Germinal center (tissue), 1 donor: ENCODE measurements around the gene EIF4G2.

Experiments used
- DNase-seq: peaks from one replicate; pipeline ENCODE4 v3.0.0; 2012; ENCODE audit warnings: mixed read lengths, low spot score

EIF4G2 gene

DNA sequence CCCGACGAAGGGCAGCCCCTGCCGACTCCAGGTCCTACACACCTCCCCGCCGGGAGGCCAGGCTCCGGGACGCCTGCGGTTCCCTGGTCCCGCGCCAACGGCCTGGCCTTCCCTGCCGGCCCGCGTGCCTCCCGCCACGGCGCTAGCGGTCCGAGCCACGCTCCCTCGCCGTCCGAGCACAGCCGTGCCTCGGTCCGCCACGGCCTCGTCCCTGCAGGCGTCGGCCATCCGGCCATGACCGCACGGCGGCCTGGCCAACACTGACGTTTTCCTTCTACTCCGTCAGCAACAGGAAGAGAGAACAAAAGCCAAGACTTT is 532 bp downstream of the EIF4G2 start:
- no peak for DNase-seq

DNA sequence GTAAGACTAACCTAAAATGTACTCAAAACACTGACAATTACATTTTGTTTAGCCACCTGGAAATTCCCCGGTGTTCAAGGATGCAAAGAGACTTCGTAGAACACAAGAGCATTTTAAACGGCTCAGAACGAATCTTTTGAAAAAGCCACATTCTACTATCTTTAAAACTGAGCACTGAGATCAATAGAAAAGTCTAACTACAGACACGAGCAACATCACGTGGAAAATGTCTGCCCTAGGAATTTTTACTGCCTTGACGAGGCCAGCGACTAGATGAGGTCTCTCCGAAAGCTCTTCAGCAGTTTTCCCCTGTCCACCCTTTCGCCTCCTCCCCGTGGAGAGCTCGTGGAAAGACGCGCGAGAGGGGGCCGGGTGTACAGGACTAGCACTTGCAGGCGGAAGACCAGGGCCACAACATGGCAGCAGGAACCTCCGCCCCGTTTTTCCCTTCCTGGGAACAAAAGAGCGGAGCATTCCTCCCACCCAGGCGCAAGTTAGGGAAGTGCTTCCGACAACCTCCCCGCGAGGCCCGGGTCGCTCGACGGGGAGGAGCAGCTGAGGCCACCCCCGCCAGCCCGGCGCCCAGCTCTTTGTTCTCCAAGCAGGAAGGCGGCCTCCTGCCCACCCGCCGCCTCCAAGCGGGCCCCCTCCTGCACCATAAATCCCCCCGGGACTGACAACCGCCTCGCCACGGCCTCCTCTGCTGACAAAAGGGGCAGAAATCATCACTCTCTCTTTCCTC is 1.1 kb downstream of the EIF4G2 start:
- DNase-seq: peak; percentile 53

DNA sequence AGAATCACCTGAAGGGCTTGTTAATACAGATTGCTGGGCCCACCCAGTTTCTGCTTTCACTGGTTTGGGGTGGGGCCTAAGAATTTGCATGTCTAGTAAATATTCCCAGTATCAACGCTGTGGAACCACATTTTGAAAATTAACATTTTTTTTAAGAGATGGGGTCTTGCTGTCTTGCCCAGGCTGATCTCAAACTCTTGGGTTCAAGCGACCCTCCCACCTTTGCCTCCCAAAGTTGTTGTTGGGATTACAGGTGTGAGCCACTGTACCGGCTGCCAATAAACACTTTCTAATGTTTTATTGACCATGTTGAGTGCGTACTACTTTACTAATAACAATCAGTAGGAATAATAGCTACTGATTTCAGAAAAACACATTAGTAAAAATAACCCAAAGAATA is 2.5 kb downstream of the EIF4G2 start:
- DNase-seq: no peak

DNA sequence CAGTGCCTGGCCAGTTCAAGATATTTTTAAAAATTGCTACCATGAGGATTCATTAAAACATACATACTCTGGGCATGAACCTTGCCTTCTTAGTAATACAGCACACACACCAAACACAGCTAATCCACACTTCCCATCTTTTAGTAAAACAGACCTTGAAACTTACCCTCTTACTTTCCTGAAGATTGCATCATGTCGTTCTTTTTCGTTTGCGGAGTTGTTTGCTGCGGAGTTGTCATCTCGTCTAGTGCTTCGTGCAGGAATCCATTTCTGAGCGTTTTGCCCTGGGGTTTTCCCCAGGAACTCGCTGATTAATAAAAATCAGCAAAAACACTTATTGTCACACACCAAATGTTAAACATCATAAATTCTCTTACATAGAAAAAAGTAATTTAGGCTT is 3.0 kb downstream of the EIF4G2 start:
- no peak for DNase-seq

DNA sequence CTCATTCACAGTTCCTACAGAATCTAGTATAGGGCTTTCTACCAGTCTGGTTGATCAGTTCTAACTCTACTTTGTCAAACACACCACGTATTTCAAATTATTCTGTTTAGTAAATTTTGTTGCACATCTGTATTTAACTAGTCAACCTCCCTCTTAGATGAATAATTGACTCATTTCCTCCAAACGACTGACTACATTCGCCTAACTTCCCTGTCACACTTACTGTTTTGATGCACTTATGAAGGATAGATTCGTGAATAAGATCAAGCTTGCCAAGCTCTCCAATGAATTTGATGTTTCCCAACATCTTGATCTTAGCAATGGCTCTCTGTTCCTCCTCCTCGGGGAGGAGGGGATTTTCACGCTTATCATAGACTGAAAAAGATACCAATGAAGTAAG is 5.0 kb downstream of the EIF4G2 start:
- no peak for DNase-seq

DNA sequence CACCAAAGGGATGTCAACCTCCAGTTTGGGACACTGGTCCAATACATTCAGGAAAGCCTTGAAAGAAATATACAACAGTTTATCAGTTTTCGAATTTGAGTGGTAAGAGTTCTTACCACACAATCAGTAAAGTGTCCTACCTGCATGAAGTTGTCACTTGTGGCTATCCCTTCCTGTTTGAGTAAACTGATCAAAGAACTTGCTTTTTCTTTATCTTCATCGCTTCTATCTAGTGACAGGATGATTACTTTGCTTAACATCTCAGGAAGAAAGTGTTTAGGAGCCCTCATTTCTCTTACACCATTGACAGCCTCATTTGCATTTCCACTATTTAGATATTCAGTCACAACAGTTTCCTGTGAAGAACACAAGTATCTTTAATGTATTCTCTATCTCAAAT is 8.4 kb downstream of the EIF4G2 start:
- DNase-seq: no peak

DNA sequence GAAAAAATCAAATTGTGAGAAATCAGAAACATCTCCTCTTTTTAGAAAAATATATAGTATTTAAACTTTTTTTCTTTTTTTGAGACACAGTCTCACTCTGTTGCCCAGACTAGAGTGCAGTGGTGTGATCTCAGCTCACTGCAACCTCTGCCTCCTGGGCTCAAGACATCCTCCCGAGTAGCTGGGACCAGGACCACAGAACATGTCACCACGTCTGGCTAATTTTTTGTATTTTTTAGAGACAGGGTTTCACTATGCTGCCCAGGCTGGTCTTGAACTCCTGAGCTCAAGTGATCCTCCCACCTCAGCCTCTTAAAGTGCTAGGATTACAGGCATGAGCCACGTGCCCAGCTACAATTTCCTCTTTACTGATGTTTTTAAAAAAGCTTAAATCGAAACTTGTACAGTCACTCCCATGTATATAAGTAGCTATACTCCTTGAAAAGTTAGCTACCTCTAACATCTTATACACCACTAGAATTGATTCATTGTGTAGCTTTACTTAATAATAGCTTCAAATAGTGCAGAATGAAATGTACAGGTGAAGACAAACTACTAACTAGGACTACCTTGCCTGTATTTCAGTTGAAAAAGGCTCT is 10.3 kb downstream of the EIF4G2 start:
- DNase-seq: no peak

DNA sequence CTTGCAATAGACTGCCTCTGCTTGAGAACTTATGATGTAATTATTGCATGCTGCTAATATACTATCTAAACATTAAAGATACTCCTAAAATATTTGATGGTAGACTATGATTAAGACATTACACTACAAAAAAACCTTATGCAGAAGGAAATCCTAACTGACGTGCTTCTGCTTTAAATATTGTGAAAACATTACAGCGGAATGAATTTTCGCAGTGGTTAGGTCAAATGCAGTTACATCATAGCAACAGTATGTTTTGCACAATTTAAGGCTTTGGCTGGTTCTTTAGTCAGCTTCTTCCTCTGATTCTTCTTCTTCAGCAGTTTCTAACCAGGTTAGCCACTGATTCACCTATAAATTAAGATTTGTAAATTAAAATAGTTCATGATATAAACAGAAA is 11.2 kb downstream of the EIF4G2 start:
- DNase-seq: no peak

DNA sequence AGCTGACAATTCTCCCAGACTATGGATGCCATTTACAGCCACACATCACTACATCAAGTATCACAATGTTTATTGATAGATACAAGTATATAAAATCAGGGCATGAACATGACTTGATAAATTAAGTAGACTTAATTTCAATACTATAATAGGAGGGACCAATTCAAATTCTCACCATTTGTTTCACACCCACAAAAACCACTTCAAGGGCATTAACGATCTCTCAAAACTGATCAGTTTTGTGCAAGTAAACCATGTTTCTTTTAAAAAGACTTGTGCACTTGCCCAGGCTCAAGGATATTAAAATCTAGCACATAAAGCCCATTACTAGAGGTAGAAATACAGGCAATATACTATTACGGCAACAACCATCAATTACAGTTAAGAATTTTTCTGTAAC is 11.7 kb downstream of the EIF4G2 start:
- DNase-seq: no peak

DNA sequence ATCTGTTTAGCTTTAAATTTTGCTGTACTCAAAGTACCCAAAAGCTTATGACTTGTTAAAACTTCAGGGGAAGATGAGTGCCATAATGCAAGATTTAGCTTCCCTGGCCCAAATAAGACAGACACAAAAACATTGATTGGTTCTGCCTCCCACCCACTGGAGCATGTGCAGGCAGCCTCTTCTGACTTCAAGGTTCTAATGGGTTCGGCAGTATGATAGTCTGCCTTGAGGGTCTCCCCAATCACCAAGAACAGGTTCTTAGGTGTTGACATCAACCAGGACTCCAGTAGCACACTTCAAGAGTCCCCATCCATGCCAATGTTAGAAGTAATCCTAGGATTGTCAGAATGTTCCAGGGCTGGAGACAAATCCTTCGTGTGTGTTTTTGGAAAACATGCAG is 12.5 kb downstream of the EIF4G2 start:
- no peak for DNase-seq

DNA sequence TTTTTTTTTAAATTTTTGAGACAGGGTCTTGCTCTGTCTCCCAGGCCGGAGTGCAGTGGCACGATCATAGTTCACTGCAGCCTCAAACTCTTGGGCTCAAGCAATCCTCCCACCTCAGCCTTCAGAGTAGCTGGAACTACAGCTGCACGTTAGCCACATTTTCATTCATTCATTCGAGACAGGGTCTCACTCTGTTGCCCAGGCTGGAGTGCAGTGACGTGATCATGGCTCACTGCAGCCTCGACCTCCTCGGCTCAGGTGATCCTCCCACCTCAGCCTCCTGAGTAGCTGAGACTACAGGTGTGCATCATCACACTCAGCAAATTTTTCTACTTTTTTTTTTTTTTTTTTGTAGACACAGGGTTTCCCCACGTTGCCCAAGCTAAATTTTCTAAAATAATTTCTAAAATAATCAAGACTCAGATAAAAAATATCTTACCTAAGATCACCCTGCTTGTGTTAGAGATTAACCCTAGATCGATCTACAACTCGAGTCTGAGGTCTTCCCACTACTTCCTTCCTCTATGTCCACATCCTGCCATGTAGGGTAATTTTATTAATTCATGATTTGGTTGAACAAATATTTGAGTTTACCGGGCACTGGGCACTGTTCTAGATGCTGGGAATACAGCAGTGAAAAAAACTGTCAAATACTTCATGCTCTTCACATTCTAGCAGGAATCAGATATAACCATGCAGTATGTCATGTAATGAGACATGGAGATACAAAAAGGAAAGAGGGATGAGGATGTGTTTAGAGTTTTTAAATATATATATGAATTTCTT is 15.1 kb downstream of the EIF4G2 start:
- DNase-seq: no peak

DNA sequence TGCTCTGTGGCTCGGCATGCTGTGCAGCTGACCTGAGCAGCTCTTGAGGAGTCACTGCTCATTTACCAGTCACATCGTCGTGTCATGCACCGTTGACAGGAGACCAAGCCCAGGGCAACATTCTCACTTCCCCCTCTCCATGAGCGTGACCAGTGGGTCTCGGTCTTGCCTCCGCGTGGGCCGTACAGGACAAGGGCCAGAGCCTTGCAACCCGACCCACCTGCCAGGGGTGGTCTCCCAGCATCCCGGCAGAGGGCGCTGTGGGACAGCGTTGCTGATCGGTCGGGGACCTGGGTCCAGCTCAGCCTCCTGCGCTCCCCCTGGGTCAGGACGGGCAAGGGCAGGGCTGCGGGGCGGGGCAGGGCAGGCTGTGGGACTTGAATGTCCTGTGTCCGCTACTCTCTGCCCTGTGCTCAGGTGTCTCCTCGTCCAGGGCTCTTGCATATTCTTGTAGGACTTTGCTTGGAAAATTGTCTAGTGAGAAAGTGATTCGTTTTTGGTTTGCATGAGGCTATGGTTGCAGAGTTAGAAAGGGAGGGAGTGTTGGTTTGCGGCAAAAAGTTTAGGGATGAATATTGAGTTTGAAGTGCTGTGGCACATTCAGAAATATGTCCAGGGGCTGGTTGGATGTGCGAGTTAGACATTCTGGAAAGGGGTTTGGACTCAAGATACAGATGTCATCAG is 16.2 kb downstream of the EIF4G2 start:
- peak; percentile 84 for DNase-seq

DNA sequence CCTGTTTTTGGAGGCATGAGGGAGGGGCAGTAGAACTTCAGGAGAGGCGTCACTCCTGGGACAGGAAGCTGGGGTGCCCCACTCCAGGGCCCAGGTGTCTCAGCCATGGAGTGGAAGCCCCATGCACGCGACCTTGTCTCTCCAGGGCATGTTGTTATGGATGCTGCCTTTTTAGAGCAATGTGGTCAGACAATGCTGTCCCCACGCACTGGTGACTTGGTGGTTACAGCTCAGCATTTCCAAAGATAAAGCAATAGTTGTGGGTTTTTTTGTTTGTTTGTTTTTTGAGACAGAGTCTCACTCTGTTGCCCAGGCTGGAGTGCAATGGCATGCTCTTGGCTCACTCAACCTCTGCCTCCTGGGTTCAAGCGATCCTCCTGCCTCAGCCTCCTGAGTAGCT is 22.3 kb downstream of the EIF4G2 start:
- no peak for DNase-seq

DNA sequence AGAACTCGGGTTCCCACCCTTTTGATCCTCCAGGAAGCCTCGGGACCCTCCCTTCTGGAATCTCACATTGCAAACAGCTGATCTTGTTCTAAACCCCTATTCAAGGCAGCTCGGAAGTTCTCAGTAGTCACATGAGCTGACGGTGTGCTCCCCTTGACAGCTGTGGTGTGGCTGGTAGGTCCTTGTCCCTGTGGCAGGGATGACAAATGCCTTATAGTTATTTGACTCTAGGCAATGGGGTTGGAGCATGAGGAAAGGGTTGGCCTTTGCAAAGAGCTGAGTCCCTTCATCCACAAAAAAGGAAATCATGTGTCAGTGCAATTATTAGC is 23.6 kb downstream of the EIF4G2 start:
- DNase-seq: no peak

DNA sequence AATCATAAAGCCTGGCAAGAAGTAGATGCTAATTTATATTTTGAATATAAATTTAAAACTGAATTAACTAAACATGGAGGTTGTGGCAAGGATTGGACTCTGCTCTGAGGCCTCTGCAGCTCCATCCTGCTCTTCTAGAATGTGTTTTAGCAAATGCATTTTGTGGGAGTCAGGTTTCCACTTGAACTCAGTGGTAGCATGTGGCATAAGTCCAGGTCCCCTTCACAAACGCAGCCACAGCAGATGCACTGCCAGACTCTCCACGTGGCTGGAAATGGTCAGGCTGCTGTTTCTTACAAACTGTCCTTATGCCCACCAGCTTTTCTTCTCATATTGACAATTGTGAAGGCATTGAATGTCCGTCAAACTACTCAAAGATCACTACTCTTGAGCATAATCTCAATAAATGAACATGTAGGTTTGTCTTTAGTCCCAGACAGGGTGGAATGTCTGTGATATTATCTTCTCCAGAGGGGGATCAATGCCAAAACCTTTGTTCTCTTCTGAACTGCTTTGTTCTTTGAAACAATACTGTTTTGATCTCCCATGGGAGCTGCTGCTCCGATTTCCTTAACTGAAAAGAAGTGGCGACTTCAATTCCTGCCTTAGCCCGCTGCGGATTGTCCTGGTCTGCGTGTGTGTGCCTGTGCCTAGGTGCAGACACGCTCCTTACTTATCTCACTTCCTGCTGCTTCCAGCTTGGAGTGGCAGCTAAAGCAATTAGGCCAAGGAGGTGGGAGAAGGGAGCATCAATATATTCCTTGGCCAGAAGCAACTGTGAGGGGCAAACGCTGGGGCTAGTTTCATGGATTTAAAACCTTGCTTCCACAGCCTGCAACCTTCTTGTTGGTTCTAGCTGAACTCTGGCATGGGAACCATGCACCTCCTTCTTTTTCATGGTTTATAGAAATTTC is 24.2 kb downstream of the EIF4G2 start:
- DNase-seq: no peak

DNA sequence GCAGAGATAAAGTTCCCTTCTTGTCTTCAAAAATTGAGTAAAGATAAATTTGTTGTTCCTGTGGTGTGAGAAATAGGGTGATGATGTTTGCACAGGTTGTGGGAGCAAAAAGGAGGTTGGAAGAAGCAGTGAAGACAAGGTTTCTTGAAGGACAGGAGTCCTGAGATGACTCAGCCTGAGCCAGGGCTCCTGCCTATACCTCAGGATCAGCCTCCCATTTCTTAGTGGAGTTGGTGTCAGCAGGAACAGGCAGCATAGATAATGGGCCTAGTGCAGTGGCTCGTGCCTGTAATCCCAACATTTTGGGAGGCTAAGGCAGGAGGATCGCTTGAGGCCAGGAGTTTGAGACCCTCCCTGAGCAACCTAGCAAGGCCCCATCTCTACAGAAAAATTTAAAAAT is 28.7 kb downstream of the EIF4G2 start:
- no peak for DNase-seq

DNA sequence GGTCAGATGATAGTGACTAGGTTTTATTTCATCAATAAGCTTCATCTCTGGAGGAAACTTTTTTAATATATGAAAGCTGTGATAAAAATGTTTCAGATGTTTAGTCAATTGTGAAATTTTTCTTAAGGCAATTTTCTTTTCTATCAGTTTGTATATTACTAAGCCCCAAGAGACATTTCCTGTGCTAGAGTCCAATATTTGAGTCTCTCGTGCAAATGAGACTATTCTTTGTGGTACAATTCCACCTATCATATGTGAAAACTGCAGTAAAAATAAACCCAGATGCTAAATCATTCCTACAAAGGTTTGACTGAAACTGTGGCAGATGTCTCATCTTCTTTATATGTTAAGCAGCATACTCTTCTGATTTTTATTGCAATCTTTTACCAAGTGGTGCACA is 29.6 kb downstream of the EIF4G2 start:
- no peak for DNase-seq

DNA sequence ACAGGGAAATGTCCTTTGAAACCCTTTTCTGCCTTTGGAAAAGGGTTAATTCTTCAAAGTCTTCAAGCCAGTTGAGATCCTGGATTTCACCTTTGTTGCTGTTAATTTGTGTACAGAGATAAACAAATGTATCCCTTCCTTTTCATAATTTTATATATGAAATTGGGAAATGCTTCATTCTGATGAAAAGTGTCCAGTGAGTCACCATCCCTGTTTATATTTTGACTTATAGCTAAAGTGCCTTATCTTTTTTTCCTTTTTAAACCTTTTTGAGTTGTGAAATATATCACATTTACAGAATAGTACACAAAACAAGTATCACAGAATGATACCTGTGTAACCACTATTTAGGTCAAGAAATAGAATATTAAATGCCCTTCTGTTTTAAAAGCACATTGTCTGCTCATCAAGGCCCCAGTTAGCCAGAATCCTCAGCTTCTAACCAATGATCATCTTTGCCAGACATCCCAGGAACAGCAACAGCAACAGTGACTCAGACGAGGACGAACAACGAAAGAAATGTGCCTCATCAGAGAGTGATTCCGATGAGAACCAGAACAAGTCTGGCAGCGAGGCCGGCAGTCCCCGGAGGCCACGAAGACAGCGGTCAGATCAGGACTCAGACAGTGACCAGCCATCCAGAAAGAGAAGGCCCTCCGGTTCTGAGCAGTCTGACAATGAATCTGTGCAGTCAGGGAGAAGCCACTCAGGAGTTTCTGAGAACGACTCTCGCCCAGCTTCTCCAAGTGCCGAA is 30.3 kb downstream of the EIF4G2 start:
- no peak for DNase-seq

DNA sequence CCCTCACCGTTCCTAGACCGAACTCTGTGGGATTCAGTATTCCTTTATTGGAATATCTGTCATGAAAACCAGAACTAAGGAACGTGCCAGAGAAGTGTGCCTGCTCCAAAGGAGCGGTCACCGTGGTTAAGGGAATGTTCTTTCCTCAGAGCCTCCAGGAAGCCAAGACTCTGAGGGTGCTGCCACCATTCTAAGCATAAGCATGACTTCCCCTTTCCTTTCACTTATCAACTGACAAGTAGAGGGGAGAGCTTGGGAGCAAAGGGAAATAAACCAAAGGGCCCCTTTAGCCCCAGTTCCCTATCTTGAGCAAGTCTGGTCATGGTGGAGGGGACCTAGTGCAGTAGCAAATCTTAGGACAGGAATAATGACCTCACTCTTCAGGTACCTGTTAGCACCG is 30.9 kb downstream of the EIF4G2 start:
- DNase-seq: no peak

DNA sequence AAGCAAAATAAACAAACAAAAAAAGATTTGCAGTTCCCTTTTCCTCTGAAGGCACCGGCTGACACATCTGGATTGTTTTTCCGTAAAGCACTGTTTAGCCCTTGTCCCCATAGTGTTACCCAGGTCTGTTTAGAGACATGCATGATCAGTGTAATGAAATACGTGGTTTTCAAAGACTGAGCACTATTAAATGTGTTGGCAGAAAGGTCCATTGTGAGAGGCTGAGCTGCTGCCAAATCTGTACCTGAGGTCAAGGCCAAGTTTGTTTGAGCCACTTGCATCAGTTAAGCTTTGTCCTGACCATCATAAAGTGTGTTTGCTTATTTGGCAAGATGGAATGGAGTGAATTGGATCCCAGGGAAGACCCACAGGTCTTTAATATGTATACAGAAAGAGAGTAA is 31.3 kb downstream of the EIF4G2 start:
- DNase-seq: no peak

DNA sequence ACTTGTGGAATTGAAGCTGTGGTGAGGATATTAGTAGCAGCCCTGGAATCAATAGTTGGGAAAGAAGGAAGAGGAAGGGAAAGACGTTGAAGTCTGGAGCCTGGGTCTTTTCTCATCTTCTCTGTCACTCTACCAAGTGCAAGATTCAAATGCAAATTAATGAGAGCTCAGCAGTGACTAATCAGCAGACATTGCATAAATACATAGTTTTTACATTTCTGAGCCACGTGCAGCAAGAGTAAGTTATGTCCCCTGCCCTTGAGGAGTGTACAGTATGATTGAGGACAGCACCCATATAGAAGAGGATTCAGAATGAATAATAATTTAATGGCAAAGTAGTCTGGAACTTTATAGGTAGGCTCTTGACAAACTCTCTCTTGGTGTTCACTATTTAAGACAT is 33.9 kb downstream of the EIF4G2 start:
- DNase-seq: no peak
